A549 (cell line): Measurements from ENCODE around the gene CEPT1.

Experiments used
- USF2 ChIP-seq: fragments of 450-650 bp; IDR thresholded peaks from 2 replicates; pipeline ENCODE4 v1.6.1; 2014; ENCODE audit warnings: antibody characterized with exemption
- TF ChIP-seq, protein P1 (sequence below): fragments of 200-600 bp; sonication (generic); IDR thresholded peaks from 2 replicates; pipeline ENCODE4 v1.6.1; 2016; ENCODE audit warnings: antibody characterized with exemption, mild to moderate bottlenecking, moderate library complexity

DNA sequence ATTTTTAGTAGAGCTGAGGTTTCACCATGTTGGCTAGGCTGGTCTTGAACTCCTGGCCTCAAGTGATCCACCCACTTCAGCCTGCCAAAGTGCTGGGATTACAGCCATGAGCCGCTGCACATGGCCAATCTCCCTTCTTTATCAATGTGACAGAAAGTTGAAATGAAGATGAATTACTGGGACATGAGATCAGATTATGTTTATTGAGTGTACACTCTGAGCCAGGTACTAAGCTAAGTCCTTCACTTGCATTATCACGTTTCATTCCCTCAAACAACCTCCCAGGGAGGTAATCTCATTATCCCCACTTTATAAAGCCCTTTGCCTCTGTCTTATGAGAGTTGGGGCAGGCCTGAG is 81.2 kb downstream of the CEPT1 start:
- TF ChIP-seq USF2: no peak
- TF ChIP-seq, protein P1, sequence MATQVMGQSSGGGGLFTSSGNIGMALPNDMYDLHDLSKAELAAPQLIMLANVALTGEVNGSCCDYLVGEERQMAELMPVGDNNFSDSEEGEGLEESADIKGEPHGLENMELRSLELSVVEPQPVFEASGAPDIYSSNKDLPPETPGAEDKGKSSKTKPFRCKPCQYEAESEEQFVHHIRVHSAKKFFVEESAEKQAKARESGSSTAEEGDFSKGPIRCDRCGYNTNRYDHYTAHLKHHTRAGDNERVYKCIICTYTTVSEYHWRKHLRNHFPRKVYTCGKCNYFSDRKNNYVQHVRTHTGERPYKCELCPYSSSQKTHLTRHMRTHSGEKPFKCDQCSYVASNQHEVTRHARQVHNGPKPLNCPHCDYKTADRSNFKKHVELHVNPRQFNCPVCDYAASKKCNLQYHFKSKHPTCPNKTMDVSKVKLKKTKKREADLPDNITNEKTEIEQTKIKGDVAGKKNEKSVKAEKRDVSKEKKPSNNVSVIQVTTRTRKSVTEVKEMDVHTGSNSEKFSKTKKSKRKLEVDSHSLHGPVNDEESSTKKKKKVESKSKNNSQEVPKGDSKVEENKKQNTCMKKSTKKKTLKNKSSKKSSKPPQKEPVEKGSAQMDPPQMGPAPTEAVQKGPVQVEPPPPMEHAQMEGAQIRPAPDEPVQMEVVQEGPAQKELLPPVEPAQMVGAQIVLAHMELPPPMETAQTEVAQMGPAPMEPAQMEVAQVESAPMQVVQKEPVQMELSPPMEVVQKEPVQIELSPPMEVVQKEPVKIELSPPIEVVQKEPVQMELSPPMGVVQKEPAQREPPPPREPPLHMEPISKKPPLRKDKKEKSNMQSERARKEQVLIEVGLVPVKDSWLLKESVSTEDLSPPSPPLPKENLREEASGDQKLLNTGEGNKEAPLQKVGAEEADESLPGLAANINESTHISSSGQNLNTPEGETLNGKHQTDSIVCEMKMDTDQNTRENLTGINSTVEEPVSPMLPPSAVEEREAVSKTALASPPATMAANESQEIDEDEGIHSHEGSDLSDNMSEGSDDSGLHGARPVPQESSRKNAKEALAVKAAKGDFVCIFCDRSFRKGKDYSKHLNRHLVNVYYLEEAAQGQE: no peak
